ENCODE data around the gene P3H3. TPM values are rescaled to one million over a fixed set of nuclear protein-coding genes. Genes with fewer than 3 reads are reported as not detected.

Gene P3H3
- total and polyA plus RNA-seq, 9 of the 15 experiments (the other 6 are each of a cell fraction or from before 2014, with no cell fraction given): 0.03 to 15.0 (median 4.8) TPM

DNA sequence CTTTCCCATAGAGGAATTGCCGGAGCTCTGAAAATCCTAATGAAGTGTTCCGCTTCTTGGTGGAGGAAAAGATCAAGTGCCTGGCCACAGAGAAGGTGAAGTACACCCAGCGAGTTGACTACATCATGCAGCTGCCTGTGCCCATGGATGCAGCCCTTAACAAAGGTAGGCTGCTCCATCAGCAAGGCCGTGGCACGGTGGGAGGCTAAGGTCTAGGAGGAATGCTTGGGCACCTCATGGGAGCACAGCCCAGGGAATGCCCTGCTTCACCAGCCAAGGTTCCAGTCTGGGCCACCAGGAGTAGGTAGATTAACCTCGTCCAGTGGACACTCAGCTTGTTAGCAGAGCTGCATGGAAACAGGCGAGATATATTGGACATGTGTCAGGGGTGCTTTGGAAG, 32.7 kb downstream of the P3H3 start:
- Histone ChIP-seq H3K4me1 (replicated peaks in 1 of 2; ENCODE audit: control insufficient read depth in 2 of 2, insufficient read depth in 2 of 2, low read length in 2 of 2) (peaks cover under 1 to 2% of the 10 kb centered on the region in 2 experiments; a peak in 3 of 5 replicates), H3K9me3 (replicated peaks; ENCODE audit: control insufficient read depth, insufficient read depth, low read depth, low read length) (no peaks in the 10 kb centered on the region), H3K27ac (ENCODE audit: extremely low read depth, low read depth, low read length) (no peak overlapping the region), H3K9me1 (ENCODE audit: control insufficient read depth, insufficient read depth, low read length) (no peaks in the 10 kb centered on the region), H2AFZ (ENCODE audit: low read depth, low read length) (no peak overlapping the region), H3K36me3 (ENCODE audit: control insufficient read depth, insufficient read depth, low read length) (peaks cover 91% of the 10 kb centered on the region), H3K4me2 (ENCODE audit: insufficient read depth, low read length) (no peak overlapping the region), H3K27me3 (ENCODE audit: control insufficient read depth in 2 of 2, insufficient read depth in 2 of 2, low read length in 2 of 2) (no peaks in the 10 kb centered on the region), H3K9ac (ENCODE audit: insufficient read depth in 1 of 2, low read depth in 2 of 2, low read length in 2 of 2) (no peak overlapping the region), H3K79me2 (ENCODE audit: control insufficient read depth, insufficient read depth, low read length) (no peaks in the 10 kb centered on the region), H3K4me3 (no peak overlapping the region), H4K20me1 (replicated peaks; ENCODE audit: control insufficient read depth, insufficient read depth, low read length) (no peaks in the 10 kb centered on the region)
- TF ChIP-seq SUPT5H (IDR thresholded peaks at IDR 0.05) (no peak), DIDO1 (tag; IDR thresholded peaks at IDR 0.05; ENCODE audit: low read depth) (no peak), ZNF408 (CRISPR knock-in tag; IDR thresholded peaks at IDR 0.05; ENCODE audit: low read depth) (no peak), MCM2 (IDR thresholded peaks at IDR 0.05; ENCODE audit: low read depth) (no peak)
- WGBS (ENCODE audit: insufficient coverage, low coverage, missing lambda C conversion rate): 100% methylated on average over 5 of the region's 7 CpGs
- intact Hi-C loops (cut with micrococcal nuclease) (no loop called here), in situ Hi-C loops (cut with MboI) (no loop called here)
- DNase-seq (ENCODE audit: extremely low read depth in 1 of 4, low spot score in 3 of 4) (no peak), FAIRE-seq (no peak), ATAC-seq (no peak)
- no TSS peak for BruUV-seq (replicated peaks)
- POLR2A ChIA-PET: interaction anchor here (0.6 to 1.3 kb wide), 2 partner anchors 8 to 44 kb away, joined by 3 to 10 read pairs; partner anchors contain the start of gene USP5
- CTCF ChIA-PET (ENCODE audit: low intra/inter-chr PET ratio): no interaction called here

DNA sequence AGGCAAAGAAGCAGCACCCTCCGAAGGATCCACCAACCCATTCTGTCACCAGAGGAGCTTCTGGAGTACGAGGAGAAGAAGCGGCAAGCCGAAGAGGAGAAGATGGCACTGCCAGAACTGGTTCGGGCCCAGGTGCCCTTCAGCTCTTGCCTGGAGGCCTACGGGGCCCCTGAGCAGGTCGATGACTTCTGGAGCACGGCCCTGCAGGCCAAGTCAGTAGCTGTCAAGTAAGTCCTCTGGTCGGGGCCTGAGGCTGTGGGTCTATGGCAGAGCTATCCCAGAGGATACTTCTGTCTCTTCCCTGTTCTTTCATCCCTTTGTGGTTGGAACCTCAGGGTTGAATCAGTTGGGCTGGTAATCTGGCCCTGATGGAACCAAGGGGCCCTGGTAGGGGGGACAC, 33.2 kb downstream of the P3H3 start:
- FAIRE-seq (no peak), DNase-seq (ENCODE audit: extremely low read depth in 1 of 4, low spot score in 3 of 4) (no peak)
- no peaks in the 10 kb centered on the region for H4K20me1 ChIP-seq (replicated peaks; ENCODE audit: control insufficient read depth, insufficient read depth, low read length)
- TF ChIP-seq DACH1 (IDR thresholded peaks at IDR 0.05; ENCODE audit: partially characterized antibody): no peak
- TF ChIP-seq GTF2F1 (IDR thresholded peaks at IDR 0.05; ENCODE audit: low read depth, low read length): no peak
- no peak for TF ChIP-seq FOS (IDR thresholded peaks at IDR 0.05; ENCODE audit: extremely low read depth, insufficient read length)
- TF ChIP-seq, protein P1, sequence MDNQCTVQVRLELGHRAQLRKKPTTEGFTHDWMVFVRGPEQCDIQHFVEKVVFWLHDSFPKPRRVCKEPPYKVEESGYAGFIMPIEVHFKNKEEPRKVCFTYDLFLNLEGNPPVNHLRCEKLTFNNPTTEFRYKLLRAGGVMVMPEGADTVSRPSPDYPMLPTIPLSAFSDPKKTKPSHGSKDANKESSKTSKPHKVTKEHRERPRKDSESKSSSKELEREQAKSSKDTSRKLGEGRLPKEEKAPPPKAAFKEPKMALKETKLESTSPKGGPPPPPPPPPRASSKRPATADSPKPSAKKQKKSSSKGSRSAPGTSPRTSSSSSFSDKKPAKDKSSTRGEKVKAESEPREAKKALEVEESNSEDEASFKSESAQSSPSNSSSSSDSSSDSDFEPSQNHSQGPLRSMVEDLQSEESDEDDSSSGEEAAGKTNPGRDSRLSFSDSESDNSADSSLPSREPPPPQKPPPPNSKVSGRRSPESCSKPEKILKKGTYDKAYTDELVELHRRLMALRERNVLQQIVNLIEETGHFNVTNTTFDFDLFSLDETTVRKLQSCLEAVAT (IDR thresholded peaks at IDR 0.05): no peak
- TF ChIP-seq MAFK (IDR thresholded peaks at IDR 0.05; ENCODE audit: low read length): no peak
- TF ChIP-seq, protein P2, sequence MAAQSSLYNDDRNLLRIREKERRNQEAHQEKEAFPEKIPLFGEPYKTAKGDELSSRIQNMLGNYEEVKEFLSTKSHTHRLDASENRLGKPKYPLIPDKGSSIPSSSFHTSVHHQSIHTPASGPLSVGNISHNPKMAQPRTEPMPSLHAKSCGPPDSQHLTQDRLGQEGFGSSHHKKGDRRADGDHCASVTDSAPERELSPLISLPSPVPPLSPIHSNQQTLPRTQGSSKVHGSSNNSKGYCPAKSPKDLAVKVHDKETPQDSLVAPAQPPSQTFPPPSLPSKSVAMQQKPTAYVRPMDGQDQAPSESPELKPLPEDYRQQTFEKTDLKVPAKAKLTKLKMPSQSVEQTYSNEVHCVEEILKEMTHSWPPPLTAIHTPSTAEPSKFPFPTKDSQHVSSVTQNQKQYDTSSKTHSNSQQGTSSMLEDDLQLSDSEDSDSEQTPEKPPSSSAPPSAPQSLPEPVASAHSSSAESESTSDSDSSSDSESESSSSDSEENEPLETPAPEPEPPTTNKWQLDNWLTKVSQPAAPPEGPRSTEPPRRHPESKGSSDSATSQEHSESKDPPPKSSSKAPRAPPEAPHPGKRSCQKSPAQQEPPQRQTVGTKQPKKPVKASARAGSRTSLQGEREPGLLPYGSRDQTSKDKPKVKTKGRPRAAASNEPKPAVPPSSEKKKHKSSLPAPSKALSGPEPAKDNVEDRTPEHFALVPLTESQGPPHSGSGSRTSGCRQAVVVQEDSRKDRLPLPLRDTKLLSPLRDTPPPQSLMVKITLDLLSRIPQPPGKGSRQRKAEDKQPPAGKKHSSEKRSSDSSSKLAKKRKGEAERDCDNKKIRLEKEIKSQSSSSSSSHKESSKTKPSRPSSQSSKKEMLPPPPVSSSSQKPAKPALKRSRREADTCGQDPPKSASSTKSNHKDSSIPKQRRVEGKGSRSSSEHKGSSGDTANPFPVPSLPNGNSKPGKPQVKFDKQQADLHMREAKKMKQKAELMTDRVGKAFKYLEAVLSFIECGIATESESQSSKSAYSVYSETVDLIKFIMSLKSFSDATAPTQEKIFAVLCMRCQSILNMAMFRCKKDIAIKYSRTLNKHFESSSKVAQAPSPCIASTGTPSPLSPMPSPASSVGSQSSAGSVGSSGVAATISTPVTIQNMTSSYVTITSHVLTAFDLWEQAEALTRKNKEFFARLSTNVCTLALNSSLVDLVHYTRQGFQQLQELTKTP (IDR thresholded peaks at IDR 0.05; ENCODE audit: low read depth in 1 of 2, partially characterized antibody in 2 of 2): no peak
- no peak for TF ChIP-seq MTA1 (IDR thresholded peaks at IDR 0.05; ENCODE audit: borderline replicate concordance)

More for the DNA sequence above, 33.2 kb downstream of the P3H3 start:
- Histone ChIP-seq H3K36me3 (ENCODE audit: control insufficient read depth, insufficient read depth, low read length) (peaks cover 88% of the 10 kb centered on the region), H3K27ac (ENCODE audit: extremely low read depth, low read depth, low read length) (no peak overlapping the region), H3K4me3 (no peak overlapping the region), H3K9me3 (replicated peaks; ENCODE audit: control insufficient read depth, insufficient read depth, low read depth, low read length) (no peaks in the 10 kb centered on the region), H3K9ac (ENCODE audit: insufficient read depth in 1 of 2, low read depth in 2 of 2, low read length in 2 of 2) (no peak overlapping the region), H3K4me1 (replicated peaks in 1 of 2; ENCODE audit: control insufficient read depth in 2 of 2, insufficient read depth in 2 of 2, low read length in 2 of 2) (peaks cover 5 to 6% of the 10 kb centered on the region in 2 experiments; a peak in 4 of 5 replicates), H3K9me1 (ENCODE audit: control insufficient read depth, insufficient read depth, low read length) (no peaks in the 10 kb centered on the region), H3K4me2 (ENCODE audit: insufficient read depth, low read length) (no peak overlapping the region), H3K79me2 (ENCODE audit: control insufficient read depth, insufficient read depth, low read length) (no peaks in the 10 kb centered on the region), H2AFZ (ENCODE audit: low read depth, low read length) (no peak overlapping the region), H3K27me3 (ENCODE audit: control insufficient read depth in 2 of 2, insufficient read depth in 2 of 2, low read length in 2 of 2) (no peaks in the 10 kb centered on the region)
- POLR2A ChIA-PET: interaction anchor here (1.3 kb wide), 1 partner anchor 9 kb away, joined by 10 read pairs; the partner anchor contains the start of gene USP5
- intact Hi-C loops (cut with micrococcal nuclease): no loop called here
- BruUV-seq (replicated peaks): no TSS peak
- in situ Hi-C loops (cut with MboI): no loop called here
- 89% methylated on average over 7 of the region's 9 CpGs for WGBS (ENCODE audit: insufficient coverage, low coverage, missing lambda C conversion rate)
- CTCF ChIA-PET (ENCODE audit: low intra/inter-chr PET ratio): no interaction called here
- ATAC-seq: no peak

Measured in K562 (cell line).